GM20000 (cell line): Measurements from ENCODE around the gene RIN2.

Source experiments
- DNase-seq: peaks from one replicate; pipeline ENCODE4 v3.0.0; 2012; ENCODE audit warnings: low spot score
- TF ChIP-seq, protein P1 (sequence below): IDR thresholded peaks from 2 replicates; pipeline ENCODE4 v1.5.1; 2012; ENCODE audit warnings: mild to moderate bottlenecking, control low read depth; ENCODE audit errors: extremely low read depth, missing control alignments

The RIN2 gene

GRCh38 chr20:19725814-19726525 lies 32.1 kb upstream of the RIN2 start:
- TF ChIP-seq, protein P1, sequence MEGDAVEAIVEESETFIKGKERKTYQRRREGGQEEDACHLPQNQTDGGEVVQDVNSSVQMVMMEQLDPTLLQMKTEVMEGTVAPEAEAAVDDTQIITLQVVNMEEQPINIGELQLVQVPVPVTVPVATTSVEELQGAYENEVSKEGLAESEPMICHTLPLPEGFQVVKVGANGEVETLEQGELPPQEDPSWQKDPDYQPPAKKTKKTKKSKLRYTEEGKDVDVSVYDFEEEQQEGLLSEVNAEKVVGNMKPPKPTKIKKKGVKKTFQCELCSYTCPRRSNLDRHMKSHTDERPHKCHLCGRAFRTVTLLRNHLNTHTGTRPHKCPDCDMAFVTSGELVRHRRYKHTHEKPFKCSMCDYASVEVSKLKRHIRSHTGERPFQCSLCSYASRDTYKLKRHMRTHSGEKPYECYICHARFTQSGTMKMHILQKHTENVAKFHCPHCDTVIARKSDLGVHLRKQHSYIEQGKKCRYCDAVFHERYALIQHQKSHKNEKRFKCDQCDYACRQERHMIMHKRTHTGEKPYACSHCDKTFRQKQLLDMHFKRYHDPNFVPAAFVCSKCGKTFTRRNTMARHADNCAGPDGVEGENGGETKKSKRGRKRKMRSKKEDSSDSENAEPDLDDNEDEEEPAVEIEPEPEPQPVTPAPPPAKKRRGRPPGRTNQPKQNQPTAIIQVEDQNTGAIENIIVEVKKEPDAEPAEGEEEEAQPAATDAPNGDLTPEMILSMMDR = no peak
- no peak for DNase-seq

- DNase-seq = no peak
- TF ChIP-seq, protein P1 = no peak
Observed at GRCh38 chr20:19727251-19727847, 30.7 kb upstream of the RIN2 start.

DNA sequence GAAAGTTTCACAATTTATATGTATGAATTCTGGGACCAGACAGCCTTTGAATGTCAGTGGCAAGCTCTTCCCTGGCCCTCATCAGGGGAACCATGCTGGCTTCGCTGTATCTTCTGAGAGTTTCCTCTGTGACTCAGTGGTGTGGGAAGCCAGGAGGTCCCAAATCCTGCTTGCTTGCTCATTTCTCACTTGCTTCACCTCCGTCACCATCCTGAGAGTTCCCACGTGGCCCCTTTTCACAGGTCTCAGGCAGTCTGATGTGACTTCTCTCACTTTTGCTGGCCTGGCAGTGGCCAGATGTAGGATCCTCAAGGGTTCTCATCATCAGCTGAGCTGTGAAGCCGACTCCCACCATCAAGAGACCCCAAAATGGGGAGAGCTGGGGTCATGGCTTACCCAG lies 28.4 kb upstream of the RIN2 start:
- no peak for DNase-seq
- TF ChIP-seq, protein P1 = no peak

- TF ChIP-seq, protein P1 = no peak
- no peak for DNase-seq
Observed at GRCh38 chr20:19730706-19731105, 27.4 kb upstream of the RIN2 start.

GRCh38 chr20:19734811-19735210 lies 23.2 kb upstream of the RIN2 start:
- no peak for DNase-seq
- TF ChIP-seq, protein P1 = no peak

DNA sequence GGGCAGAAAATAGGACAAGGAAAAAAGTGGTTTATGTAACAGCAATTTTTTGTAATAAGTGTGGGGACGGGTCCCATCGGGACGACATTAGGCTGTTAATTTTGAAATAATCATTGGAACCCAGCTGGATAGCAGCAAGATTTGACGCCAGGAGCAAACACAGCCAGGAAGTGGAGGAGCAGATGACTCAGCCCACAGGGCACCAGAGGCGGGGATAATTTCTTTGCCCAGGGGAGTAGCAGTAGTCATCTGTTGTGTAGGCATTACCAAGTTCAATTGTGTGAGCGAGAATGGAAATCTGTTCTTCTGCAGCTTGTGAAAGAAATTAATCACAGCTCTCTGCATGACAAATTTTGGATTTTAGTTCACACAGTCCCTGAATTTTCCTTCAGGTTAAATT lies 22.6 kb upstream of the RIN2 start:
- TF ChIP-seq, protein P1 = no peak
- no peak for DNase-seq

DNA sequence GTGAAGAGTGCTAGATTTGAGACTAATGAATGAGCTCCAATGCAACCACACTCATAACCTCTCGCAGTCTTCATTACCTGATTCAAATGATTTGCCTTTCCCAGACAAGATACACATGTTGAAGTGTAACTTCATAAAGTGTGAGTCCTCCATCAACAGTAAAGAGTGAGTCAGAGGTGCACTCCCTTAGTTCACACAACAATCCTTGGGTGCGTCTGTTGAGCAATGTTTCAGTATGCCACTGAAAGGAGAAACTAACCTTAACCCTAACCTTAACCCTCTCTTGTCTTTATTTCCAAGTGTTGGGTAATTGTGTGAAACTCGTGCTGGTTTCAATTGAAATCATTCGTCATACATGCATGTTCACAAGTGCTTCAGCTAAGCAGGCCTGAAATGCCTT lies 21.0 kb upstream of the RIN2 start:
- DNase-seq = no peak
- TF ChIP-seq, protein P1 = no peak
